EL (cell line): ENCODE measurements around the gene ARHGAP25.

ENCODE experiments used
- DNase-seq: peaks from one replicate; pipeline ENCODE4 v3.0.0-alpha.2; 2016

The ARHGAP25 gene

DNA sequence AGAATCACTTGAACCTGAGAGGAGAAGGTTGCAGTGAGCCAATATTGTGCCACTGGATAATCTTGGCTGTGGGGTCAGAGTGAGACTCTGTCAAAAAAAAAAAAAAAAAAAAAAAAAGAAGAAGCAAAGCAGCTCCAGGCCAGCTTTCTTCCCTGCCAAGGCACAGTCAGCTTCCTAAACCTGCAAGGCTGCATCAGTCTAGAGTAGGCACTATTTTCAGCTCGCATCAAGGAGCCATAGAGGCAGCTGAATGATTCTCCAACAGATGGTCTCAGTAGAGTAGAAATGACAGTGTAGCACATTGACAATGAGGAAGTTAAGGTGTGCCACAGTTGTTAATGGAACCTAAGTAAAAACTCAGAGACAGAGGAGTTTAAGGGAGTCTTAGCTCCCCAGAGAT, 101.0 kb downstream of the ARHGAP25 start:
- no peak for DNase-seq

- DNase-seq: no peak
Observed at GRCh38 chr2:68837164-68837860, 102.7 kb downstream of the ARHGAP25 start.

DNA sequence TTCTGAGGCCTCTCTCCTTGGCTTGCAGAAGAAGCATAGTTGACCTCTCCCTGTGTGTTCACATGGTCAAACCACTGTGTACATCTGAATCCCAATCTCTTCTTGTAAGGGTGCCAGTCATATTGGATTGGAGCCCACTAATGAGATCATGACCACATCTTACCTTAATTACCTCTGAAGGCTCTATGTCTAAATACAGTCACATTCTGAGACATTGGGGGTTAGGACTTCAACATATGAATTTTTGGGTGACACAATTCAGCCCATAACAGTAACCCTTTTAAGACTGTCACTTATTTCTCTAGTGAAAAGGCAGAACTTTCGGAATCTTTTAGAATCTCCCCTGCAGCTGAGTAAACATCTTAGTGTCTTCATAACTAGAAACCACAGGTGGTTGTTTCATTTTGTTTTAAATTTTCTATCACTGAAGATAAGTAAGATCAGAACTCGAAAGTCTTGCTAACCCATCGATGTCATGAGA, 103.3 kb downstream of the ARHGAP25 start:
- DNase-seq: peak; percentile 29

DNA sequence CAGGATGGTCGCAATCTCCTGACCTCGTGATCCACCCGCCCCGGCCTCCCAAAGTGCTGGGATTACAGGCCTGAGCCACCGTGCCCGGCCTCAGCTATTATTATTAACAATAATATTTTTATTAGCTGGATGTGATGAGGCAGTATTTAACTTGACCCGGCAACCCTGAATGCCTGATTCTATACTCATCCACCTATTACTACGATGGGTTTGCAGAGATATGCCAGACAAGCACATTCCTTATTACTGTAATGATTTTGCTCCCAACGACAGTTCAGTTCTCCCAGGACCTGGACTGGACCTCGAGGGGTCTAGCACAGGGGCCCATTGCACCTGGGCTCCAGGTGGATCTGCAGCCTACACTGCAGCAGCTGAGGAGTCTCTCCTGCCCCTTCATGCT, 104.0 kb downstream of the ARHGAP25 start:
- DNase-seq: peak; percentile 41

DNA sequence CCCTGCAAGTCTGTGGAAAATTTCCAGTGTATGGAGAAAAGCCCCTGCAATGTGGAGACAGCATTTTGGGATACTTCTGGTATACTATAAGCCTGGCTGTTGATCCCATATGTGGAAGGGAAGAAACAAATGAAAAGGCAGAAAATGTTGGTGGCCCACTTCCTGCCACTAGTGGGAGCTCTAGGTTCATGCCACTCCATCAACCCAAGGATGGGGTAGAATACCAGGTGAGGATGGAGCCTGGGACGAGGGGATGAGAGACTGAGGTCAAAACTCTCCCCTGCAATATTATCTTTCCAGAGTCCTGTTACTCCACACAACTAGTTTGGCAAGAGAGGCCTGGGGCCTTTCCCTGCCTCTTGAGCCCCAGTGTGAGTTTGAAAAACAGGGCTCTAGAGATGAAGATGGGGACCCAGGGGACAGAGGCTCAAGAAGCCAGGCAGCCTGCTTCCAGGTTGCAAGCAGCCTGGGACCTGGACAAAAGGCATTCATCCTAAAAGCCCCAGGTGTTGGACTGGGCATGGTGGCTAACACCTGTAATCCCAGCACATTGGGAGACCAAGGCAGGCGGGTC, 104.7 kb downstream of the ARHGAP25 start:
- DNase-seq: peak; percentile 14

GRCh38 chr2:68845043-68845442, 110.4 kb downstream of the ARHGAP25 start:
- DNase-seq: no peak

- DNase-seq: no peak
Observed at GRCh38 chr2:68846091-68846490, 111.5 kb downstream of the ARHGAP25 start.

DNA sequence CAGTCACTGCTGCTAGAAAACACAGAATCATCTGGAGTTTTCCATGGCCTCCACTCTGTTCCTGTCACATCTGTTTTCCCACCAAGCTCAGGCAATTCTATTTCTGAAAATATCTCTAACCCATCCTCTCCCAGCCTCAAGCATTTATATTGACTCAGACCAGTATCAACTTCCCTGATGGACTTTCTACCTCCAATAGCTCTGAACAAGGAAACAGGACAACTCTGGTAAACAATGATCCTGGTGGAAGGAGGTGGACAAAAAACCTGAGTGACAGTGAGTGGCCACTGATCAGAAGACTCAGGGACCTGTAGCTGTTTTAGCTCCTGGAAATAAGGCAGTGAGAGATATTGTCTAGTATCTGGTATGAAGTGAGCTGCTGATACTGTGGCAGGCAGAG, 113.1 kb downstream of the ARHGAP25 start:
- DNase-seq: no peak

DNA sequence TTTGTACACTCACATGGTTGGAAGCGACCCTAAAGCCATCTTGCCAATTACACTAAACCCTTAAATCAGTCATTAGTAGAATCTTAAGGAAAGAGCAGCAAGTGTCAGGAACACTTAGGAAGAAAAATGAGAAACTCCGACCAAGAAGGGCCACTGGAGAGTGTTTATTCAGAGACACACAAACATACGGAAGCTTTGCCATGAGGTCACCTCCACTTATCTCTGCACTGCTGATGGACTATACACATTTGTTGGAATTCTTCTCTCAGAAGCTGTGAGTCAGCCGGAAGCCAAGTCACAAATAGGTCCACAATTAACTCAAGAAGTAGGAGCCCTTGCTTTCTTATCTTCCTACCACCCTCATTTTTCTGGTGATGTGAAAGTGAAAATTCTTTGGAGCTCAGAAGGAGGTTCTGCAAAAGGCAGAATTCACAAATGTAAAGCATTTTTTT, 115.0 kb downstream of the ARHGAP25 start:
- DNase-seq: peak; percentile 68

DNA sequence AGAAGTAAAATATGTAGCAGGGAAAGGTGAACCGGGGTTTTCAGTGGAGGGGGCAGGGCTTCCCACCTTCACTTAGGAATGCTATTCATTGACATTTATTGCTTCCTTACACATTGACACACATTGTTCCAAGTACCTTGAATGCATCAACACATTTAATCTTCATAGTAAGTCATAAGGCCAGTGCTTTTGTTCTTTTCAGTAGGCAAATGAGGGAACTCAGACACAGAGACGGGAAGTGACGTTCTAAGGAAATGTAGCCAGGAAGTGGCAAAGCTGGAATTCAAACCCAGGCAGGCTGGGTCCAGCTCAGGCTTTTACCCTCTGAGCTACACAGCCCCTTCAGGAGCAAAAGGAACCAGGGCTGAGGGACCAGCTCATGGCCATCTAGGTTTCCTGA, 115.9 kb downstream of the ARHGAP25 start:
- DNase-seq: no peak

DNA sequence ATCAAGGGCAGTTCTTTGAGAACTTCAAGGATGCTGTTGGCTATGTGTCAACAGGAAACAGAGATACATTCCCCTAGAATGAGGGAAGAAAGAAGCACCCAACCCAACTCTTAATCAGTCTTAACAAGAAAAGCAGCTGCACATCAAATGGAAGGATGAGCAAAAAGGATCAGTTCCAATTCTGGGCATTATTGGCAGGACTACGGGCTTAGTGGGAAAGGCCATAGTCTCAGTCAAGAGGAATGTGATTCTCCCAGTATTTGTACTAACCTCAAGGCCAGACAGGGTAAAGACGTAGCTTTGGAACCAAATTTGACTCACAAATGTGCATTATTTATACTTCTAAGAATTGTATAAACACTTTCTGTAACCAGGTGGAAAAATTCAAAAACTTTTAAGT, 118.4 kb downstream of the ARHGAP25 start:
- peak; percentile 58 for DNase-seq

GRCh38 chr2:68853915-68854314, 119.3 kb downstream of the ARHGAP25 start:
- DNase-seq: no peak

DNA sequence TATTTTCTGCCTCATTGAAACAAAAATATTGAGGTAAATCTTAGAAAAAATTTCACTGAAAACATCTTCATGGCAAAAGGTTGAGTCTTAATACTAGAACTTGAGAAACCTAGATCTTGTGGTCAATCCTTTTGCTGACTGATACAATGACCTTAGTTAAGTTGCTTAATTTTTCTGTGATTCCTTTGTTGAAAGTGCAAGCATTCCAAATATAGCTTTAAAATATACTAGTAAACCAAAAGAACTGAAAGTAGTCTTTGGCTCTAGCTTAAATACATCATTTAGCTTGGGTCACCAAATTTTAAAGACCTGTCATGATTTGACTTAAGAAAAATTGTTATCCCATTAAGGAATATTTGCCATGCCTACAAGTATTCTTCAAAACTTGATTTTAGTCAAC, 119.9 kb downstream of the ARHGAP25 start:
- no peak for DNase-seq

GRCh38 chr2:68855550-68855949, 120.9 kb downstream of the ARHGAP25 start:
- no peak for DNase-seq

GRCh38 chr2:68857202-68857845, 122.7 kb downstream of the ARHGAP25 start:
- no peak for DNase-seq

GRCh38 chr2:68857855-68858456, 123.3 kb downstream of the ARHGAP25 start:
- peak; percentile 17 for DNase-seq

DNA sequence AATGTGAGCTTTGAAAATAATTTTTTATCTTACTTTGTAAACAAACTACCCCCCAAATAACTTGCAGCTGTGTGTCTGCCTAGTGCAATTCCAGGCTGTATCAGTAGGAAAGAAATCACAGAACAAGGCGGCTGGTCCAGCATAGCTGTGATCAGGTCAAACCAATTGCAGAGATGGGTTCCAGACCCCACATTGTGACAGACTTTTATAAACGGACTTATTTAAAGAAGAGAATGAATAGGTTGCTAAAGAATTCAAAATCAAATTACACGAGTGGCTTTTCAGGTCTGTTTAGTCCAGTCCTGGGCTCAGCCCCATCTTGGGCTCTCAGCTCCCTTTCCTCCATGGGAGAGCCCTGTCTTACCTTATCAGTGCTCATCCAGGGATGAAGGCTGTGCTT, 125.5 kb downstream of the ARHGAP25 start:
- no peak for DNase-seq

GRCh38 chr2:68861330-68861729, 126.7 kb downstream of the ARHGAP25 start:
- no peak for DNase-seq

DNA sequence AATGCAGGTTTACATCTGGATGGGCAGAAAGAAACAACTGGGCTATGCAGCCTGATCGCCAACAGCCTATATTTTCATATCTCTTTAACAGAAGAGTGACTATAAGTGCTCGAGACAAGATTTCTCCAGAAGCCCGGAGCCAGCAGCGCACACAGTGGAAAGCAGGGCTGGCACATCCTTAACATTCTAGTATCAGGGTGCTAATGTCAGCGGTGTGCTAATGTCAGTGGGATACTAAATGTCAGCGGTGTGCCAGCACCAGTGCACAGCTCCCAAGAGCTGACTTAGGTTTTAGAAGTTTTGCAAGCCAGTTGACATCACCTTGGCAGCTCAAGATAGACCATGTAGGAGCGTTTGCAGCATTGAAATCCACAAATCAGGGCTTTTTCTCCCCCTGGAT, 128.3 kb downstream of the ARHGAP25 start:
- no peak for DNase-seq

- DNase-seq: no peak
Observed at GRCh38 chr2:68863996-68864395, 129.4 kb downstream of the ARHGAP25 start.

DNA sequence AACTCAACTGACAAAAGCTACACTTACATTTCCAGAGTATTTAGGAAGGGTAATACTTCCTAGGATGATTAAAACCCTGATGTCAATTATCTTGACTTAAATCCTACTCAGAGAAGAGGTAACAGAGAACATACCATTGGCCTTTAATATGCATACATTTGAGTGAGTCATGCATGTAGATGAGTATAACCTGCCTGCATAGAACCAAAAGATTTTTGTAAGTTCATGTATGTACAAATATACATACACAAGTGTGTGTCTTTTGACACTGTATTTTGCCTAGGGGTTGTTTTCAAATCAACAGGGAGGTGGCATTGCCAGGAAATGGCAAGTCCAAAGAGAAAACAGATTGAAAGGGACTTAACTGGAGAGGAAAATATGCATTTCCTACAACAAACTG, 130.5 kb downstream of the ARHGAP25 start:
- no peak for DNase-seq

DNA sequence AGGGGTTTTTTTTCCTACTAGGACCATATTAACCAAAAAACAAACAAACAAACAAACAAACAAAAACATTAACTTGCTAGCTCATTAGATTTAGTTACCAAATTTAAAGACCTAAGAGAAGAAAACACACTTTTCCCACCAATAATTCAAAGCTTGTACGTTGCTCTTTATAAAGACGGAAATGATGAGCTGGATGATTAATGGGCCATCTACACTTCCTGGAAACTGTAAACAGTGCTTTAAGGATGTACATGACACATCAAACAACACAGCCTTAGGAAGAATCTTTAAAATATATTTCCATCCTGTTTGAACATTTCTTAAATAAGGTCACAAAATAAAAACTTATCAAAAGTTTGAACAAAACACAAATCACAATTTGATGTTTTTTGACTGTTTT, 135.6 kb downstream of the ARHGAP25 start:
- peak; percentile 31 for DNase-seq

DNA sequence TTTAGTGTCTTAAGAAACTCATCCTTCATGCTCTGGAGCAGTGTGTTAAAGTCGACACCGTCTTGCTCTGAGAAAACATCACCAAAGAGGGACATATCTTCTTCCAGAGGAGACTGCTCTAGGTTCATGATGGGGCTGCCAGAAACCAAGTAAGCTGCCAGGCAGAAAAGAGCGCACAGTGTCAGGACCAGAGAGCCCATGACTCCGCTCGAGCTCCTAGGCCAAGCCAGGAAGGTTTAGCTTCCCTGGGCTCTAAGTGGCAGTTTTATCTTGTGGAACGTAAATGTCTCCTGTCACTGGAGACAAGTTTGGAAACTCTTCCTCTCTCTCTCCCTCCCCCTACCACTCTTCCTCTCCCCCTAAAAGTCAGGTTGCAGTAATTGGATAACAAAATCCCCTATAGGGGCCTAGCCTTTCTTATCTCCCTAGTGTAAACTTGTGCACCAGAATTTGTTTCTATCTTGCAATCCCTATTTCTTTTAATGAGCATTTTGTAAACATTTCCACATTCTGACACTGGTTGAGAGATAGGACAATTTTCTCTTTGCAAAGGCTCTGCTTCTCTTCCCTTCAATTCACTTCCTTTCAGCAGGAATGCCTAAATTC, 136.7 kb downstream of the ARHGAP25 start, which contains the start of gene BMP10:
Gene BMP10, minus strand, starts transcription at position 239 of the 606 bp plus-strand sequence. Its CDS starts 39 bp downstream, at position 200.
- no peak for DNase-seq
